ENCODE data around the gene CD79A. TPM values are rescaled to one million over a fixed set of nuclear protein-coding genes. Genes with fewer than 3 reads are reported as not detected.
"Not testable (repeated sequence)": the region's sequence is repeated elsewhere in the genome, so short reads cannot be mapped to it uniquely, and the experiment has no call there.

The CD79A gene
- total RNA-seq, 1 experiment from 2014 or later: 0.69 TPM

- Histone ChIP-seq H3K4me1 (ENCODE audit: control insufficient read depth in 1 of 2, insufficient read depth in 2 of 2, low read length in 2 of 2) (no peaks in the 10 kb centered on the region), H3K9ac (ENCODE audit: low read length) (no peak overlapping the region), H3K4me2 (ENCODE audit: low read length) (no peak overlapping the region), H3K79me2 (ENCODE audit: insufficient read depth, low read length) (no peaks in the 10 kb centered on the region), H3K4me3 (replicated peaks in 1 of 2; ENCODE audit: low read depth in 1 of 2, low read length in 2 of 2) (no peak overlapping the region), H3K9me3 (ENCODE audit: control insufficient read depth in 1 of 2, insufficient read depth in 1 of 2, low read depth in 1 of 2, low read length in 2 of 2) (no peaks in the 10 kb centered on the region), H3K27me3 (ENCODE audit: insufficient read depth, low read length) (no peaks in the 10 kb centered on the region; the same call in 1 of the 2 replicates), H3K36me3 (ENCODE audit: control insufficient read depth in 1 of 2, insufficient read depth in 2 of 2, low read length in 2 of 2) (no peaks in the 10 kb centered on the region), H3K9me2 (ENCODE audit: insufficient read depth) (no peaks in the 10 kb centered on the region), H2AFZ (ENCODE audit: low read depth, low read length, poor library complexity, severe bottlenecking) (no peak overlapping the region), H3K27ac (ENCODE audit: low read depth, low read length) (no peak overlapping the region), H4K20me1 (ENCODE audit: insufficient read depth) (no peaks in the 10 kb centered on the region)
- no peak for TF ChIP-seq JUND (IDR thresholded peaks at IDR 0.05)
- no peak for TF ChIP-seq EZH2phosphoT487 (IDR thresholded peaks at IDR 0.05; ENCODE audit: borderline replicate concordance)
- no peak for TF ChIP-seq CBX3 (IDR thresholded peaks at IDR 0.05; ENCODE audit: low read depth)
- no peak for TF ChIP-seq YY1 (IDR thresholded peaks at IDR 0.05; ENCODE audit: extremely low read depth, insufficient replicate concordance, low read depth, low read length)
- no peak for DNase-seq (ENCODE audit: low read depth, low spot score)
- RAD21 ChIA-PET (ENCODE audit: low non-redundant PET in 1 of 2, low total read pairs in 2 of 2, uncharacterized antibody in 2 of 2, unreplicated experiment in 2 of 2): no interaction called here
- CTCF ChIA-PET: no interaction called here
- no peak for ATAC-seq
- POLR2A ChIA-PET: no interaction called here
- no TSS peak for BruUV-seq (replicated peaks)
- intact Hi-C loops (cut with micrococcal nuclease): no loop called here
Observed at GRCh38 chr19:41913538-41914423, 36.7 kb downstream of the CD79A start.

DNA sequence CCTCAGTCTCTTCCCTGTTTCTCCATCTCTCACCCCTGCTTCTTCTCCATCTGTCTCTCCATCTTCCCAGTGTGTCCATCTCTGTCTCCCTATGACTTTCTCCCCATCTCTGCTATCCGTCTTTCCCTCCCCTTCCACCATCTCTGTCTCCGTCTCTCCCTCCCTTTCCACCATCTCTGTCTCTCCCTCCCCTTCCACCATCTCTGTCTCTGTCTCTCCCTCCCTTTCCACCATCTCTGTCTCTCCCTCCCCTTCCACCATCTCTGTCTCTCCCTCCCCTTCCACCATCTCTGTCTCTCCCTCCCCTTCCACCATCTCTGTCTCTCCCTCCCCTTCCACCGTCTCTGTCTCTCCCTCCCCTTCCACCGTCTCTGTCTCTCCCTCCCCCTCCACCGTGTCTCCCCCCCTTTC lies 37.4 kb downstream of the CD79A start:
- not testable (repeated sequence) for H3K4me2 ChIP-seq (ENCODE audit: low read length); ATAC-seq

More for the DNA sequence above, 37.4 kb downstream of the CD79A start:
- DNase-seq (ENCODE audit: low read depth, low spot score); H3K4me1 ChIP-seq (ENCODE audit: control insufficient read depth in 1 of 2, insufficient read depth in 2 of 2, low read length in 2 of 2); POLR2A ChIA-PET; BruUV-seq (replicated peaks); H3K4me3 ChIP-seq (replicated peaks in 1 of 2; ENCODE audit: low read depth in 1 of 2, low read length in 2 of 2); H3K79me2 ChIP-seq (ENCODE audit: insufficient read depth, low read length); H3K9ac ChIP-seq (ENCODE audit: low read length); intact Hi-C loops (cut with micrococcal nuclease); H4K20me1 ChIP-seq (ENCODE audit: insufficient read depth); H3K27ac ChIP-seq (ENCODE audit: low read depth, low read length); H3K9me2 ChIP-seq (ENCODE audit: insufficient read depth); H3K27me3 ChIP-seq (ENCODE audit: insufficient read depth, low read length); H2AFZ ChIP-seq (ENCODE audit: low read depth, low read length, poor library complexity, severe bottlenecking); H3K36me3 ChIP-seq (ENCODE audit: control insufficient read depth in 1 of 2, insufficient read depth in 2 of 2, low read length in 2 of 2); H3K9me3 ChIP-seq (ENCODE audit: control insufficient read depth in 1 of 2, insufficient read depth in 1 of 2, low read depth in 1 of 2, low read length in 2 of 2); CTCF ChIA-PET; RAD21 ChIA-PET (ENCODE audit: low non-redundant PET in 1 of 2, low total read pairs in 2 of 2, uncharacterized antibody in 2 of 2, unreplicated experiment in 2 of 2): not testable (repeated sequence)

All from HCT116 (cell line).